Thyroid gland (tissue), 4 donors: ENCODE measurements around the gene ZNF451.

Experiments used
- POLR2A ChIP-seq, 2 donors: fragments of 450-650 bp; IDR thresholded peaks; one replicate each; pipeline ENCODE4 v1.6.1; 2017; ENCODE audit warnings: antibody characterized with exemption in 2 of 2, mild to moderate bottlenecking in 2 of 2, moderate library complexity in 1 of 2
- TF ChIP-seq, protein P1 (sequence below), 6 experiments: fragments of 200-600 bp in 3 of 6; fragments of 450-650 bp in 3 of 6; sonication (generic) in 3 of 6; IDR thresholded peaks; one replicate each; pipeline ENCODE4 v1.5.1; 2016 to 2019; ENCODE audit warnings: antibody characterized with exemption in 6 of 6, mild to moderate bottlenecking in 2 of 6, inconsistent platforms in 1 of 6, moderate library complexity in 1 of 6

DNA sequence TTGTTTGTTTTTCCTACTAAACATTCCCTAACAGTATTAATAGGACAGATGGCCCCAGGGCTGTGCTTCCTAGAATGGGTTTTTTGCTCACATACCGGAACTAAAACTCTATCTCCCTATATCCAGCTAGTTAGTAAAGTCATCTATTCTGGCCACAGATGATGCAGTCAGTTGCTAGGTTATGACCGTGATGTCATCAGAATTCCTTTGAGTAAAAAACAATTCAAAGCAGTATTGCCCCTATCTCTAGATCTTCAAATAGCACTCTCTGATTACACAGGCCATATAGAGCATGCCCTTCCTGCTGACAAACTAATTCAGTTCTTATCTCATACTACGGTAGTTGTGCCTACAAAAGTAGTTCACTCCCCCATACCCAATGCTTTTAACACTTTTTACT, 17.9 kb upstream of the ZNF451 start:
- TF ChIP-seq, protein P1, sequence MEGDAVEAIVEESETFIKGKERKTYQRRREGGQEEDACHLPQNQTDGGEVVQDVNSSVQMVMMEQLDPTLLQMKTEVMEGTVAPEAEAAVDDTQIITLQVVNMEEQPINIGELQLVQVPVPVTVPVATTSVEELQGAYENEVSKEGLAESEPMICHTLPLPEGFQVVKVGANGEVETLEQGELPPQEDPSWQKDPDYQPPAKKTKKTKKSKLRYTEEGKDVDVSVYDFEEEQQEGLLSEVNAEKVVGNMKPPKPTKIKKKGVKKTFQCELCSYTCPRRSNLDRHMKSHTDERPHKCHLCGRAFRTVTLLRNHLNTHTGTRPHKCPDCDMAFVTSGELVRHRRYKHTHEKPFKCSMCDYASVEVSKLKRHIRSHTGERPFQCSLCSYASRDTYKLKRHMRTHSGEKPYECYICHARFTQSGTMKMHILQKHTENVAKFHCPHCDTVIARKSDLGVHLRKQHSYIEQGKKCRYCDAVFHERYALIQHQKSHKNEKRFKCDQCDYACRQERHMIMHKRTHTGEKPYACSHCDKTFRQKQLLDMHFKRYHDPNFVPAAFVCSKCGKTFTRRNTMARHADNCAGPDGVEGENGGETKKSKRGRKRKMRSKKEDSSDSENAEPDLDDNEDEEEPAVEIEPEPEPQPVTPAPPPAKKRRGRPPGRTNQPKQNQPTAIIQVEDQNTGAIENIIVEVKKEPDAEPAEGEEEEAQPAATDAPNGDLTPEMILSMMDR (IDR thresholded peaks at IDR 0.05): no peak
- no peak for TF ChIP-seq POLR2A (IDR thresholded peaks at IDR 0.05)
